Ramos (cell line): ENCODE results near the gene GLRA1.
"Not testable (repeated sequence)": the region's sequence is repeated elsewhere in the genome, so short reads cannot be mapped to it uniquely, and the experiment has no call there.

Experiments used
- in situ Hi-C: fragments of 300-500 bp; cut with MboI; formaldehyde crosslinking; loops from one replicate; pipeline ENCODE4 v1.14.3; 2022; ENCODE audit warnings: low sequenced_read_pairs; ENCODE audit not compliant: unreplicated experiment

The GLRA1 gene

DNA sequence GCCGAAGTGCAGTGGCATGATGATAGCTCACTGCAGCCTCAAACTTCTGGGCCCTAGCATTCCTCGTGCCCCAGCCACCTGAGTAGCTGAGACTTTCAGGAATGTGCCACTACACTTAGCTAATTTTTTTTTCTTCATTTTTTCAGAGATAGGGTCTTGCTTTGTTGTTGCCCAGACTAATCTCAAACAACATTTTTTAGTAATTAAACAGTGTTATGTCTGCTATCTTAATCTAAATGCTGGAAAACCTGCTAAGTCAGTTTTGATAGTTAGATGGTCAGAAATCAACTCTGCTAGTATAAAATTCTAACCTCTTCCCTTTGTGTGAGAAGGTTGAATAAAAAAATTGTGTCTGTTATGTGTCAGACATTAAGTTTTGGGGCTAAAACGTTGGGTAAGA lies 140.5 kb downstream of the GLRA1 start:
- in situ Hi-C loops, result no loop called here

DNA sequence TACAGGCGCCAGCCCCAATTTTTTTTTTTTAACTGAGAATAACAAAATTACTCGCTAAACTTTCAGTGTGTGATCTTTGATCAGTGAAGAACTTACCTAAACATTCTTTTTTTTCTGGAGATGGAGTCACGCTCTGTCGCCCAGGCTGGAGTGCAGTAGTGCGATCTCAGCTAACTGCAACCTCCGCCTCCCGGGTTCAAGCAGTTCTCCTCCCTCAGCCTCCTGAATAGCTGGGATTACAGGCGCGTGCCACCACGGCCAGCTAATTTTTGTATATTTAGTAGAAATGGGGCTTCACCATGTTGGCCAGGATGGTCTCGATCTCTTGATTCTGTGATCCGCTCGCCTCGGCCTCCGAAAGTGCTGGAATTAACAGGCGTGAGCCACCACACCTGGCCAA lies 141.0 kb downstream of the GLRA1 start:
- in situ Hi-C loops, result not testable (repeated sequence)

DNA sequence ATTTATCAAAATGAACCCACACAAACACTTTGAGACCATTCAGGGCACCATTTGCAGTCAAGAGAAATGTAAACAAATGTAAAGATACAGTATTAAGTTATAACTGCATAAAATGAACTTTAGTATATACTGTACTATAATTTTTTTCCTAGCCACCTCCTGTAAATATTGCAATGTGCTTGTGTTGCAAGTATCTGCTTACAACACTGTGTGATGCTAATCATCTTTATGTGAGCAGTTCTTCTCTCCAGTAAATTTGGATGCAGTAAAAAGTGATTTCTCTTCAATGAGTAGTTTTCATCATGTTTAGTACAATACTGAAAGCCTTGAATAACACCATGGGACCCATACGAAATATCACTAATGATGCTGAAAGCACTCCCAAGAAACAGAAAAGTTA lies 143.4 kb downstream of the GLRA1 start:
- in situ Hi-C loops, result no loop called here

DNA sequence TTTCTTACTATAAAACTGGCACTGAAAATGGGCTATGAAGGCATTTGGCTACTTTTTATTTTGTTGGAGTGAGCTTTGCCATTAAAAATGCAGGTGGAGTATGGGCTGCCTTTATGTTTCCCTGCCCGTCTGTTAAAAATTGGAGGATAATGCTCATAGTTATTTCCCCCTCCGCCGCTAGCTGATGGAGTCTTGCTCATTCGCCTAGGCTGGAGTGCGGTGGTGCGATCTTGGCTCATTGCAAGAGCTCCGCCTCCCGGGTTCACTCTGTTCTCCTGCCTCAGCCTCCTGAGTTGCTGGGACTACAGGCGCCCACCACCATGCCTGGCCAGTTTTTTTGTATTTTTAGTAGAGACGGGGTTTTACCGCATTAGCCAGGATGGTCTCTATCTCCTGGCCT lies 144.3 kb downstream of the GLRA1 start:
- in situ Hi-C loops, result no loop called here

DNA sequence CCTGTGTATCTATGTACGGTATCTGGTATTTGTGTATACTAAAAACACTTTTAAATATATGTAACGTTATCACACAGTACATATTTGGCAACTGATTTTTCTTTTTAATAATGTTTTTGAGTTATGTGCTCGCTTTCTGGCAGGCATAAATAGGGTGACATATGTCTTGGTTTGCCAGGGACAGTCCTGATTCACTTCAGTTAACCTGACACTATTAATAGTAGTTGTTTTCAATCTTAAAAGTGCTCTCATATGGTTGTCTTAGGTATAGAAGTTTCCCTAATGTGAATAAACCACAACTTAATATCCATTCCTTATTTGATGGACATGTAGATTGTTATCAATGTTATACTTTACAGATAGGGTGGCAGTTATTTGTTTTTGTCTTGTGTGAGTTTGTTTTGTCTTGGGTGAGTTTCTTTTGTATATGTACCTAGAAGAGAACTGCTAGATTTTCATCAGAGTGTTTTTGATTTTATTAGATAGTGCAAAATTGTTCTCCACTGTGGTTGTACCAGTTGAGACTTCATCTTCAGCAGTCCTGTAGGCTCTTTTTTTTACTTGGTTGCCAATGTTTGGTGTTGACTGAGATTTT lies 145.0 kb downstream of the GLRA1 start:
- in situ Hi-C loops, result no loop called here

DNA sequence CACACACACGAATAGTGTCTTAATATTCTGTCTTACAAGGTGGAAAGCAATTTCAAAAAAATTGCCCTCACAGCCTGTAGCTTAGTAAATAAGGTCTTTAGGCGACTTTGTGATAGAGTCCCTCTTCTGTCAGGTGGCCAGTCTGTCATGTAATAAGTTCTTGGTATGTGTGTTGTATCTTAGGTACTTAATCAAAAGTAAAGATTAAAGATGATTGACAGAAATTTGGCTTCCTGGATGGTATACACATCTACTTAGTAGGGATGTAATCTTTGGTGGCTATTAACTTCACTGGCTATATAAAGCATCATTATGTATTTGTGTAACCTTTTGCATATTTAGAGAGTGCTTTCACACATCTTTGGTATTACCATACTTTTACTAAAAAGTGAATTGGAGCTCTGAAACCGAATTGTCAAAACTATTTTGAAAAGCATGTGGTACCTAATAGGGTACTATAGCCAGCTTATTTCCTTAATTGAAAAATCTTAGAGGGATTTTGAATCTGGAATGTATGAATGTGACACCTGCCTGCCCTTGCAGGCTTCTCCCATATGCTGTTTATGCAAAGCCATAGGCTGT lies 149.5 kb downstream of the GLRA1 start:
- in situ Hi-C loops, result no loop called here

DNA sequence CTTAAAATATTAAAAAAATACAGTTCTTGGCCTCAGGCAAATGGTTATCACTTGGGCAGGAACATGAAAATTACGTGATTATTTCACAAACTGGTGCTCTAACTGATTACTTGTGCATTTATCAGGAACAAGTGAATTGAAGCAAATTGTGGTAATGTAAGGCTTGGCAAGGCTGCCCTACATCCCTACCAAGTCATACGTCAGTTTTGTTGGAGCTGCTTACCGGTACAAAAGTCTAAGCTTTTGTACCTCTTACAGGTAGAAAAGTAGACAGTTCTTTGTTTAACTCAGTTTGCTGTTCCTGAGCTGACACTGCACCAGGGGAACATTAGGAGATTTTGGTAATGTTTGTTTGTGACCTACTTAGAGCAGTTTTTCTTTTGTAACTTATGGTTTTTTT lies 150.7 kb downstream of the GLRA1 start:
- in situ Hi-C loops, result no loop called here

DNA sequence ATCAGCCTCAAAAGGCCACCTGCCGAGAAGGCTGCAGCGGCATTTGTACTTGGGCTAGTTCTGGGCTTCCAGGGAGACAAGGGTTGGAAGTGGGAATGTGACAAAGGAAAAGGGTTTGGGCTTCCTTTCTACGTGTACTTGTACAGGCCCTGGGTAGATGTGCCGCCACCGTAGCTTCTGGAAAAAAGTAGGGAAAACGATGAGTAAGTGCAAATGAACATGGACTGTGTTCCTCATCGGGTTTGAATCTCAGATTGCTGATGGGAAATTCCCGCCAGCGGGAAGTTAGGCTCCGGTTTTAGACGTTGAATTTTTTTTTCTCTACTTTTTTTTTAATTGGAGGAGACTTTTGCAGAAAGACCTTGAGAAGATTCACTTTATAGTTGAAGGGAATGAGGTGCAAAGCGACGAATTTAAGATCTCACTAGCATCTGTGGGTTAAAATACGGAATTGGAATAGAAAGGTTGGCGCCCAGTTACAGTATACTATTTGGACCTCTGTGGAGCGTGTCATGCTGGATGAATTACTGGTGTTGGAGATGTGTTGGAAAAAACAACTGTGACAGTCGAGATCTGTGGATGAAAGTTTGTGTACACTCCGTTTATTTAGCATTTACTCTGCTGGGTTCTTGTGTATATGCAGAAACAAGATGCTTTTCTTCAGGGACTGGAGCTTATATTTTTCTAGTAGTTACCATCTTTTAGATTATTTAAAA lies 151.6 kb downstream of the GLRA1 start:
- in situ Hi-C loops, result no loop called here
